Smooth muscle cell (in vitro differentiated cells): ENCODE data around the gene CYB561. TPM values are rescaled to one million over a fixed set of nuclear protein-coding genes. Genes with fewer than 3 reads are reported as not detected.

ENCODE experiments used
- DNase-seq: peaks from one replicate; lab custom pipeline; 2025; ENCODE audit not compliant: unreplicated experiment; lab: John Stamatoyannopoulos, UW
- H2AFZ ChIP-seq: fragments of 200-600 bp; sonication (generic); 2 replicates; pipeline ENCODE4 v1.6.0; 2016; ENCODE audit warnings: antibody characterized with exemption, low read depth, mild to moderate bottlenecking
- H3F3A ChIP-seq: fragments of 200-600 bp; sonication (generic); 2 replicates; pipeline ENCODE4 v1.6.0; 2017; ENCODE audit warnings: antibody characterized with exemption, low read depth
- H3K27ac ChIP-seq: fragments of 200-600 bp; sonication (generic); 2 replicates; pipeline ENCODE4 v1.5.1; 2016; ENCODE audit warnings: low read depth, mild to moderate bottlenecking
- H3K27me3 ChIP-seq: fragments of 200-600 bp; sonication (generic); 2 replicates; pipeline ENCODE4 v1.6.1; 2016; ENCODE audit warnings: low read depth, mild to moderate bottlenecking
- H3K36me3 ChIP-seq: fragments of 200-600 bp; sonication (generic); 2 replicates; pipeline ENCODE4 v1.5.1; 2016; ENCODE audit warnings: low read depth
- H3K4me1 ChIP-seq: fragments of 200-600 bp; sonication (generic); 2 replicates; pipeline ENCODE4 v1.5.1; 2016; ENCODE audit warnings: low read depth
- H3K4me2 ChIP-seq: fragments of 200-600 bp; sonication (generic); 2 replicates; pipeline ENCODE4 v1.6.0; 2016; ENCODE audit warnings: mild to moderate bottlenecking
- H3K4me3 ChIP-seq: fragments of 200-600 bp; sonication (generic); 2 replicates; pipeline ENCODE4 v1.5.1; 2016; ENCODE audit warnings: mild to moderate bottlenecking
- H3K79me2 ChIP-seq: fragments of 200-600 bp; sonication (generic); 2 replicates; pipeline ENCODE4 v1.6.0; 2016; ENCODE audit warnings: low read depth, mild to moderate bottlenecking
- H3K9ac ChIP-seq: fragments of 200-600 bp; sonication (generic); 2 replicates; pipeline ENCODE4 v1.6.0; 2016; ENCODE audit warnings: low read depth
- H3K9me3 ChIP-seq: fragments of 200-600 bp; sonication (generic); replicated peaks from 2 replicates; pipeline ENCODE4 v1.5.1; 2016; ENCODE audit warnings: low read depth
- H4K20me1 ChIP-seq: fragments of 200-600 bp; sonication (generic); 2 replicates; pipeline ENCODE4 v1.6.0; 2016; ENCODE audit warnings: low read depth
- WGBS: methylation state at CpG from one replicate; pipeline ENCODE4 v1.1.7; 2016; ENCODE audit warnings: low lambda C conversion rate; 5-methylcytosine and 5-hydroxymethylcytosine counted together
- polyA plus RNA-seq: library from polyadenylated mRNA; unstranded; fragments of >200 nt; fragmentation: Nextera tagmentation; extraction: Ambion mirVana; gene quantifications from 2 replicates; pipeline ENCODE4 v1.2.1, GENCODE V29; 2016
- total RNA-seq: library from RNA; depleted of rRNA; stranded (reverse); fragments of >200 nt; gene quantifications from 2 replicates; pipeline ENCODE4 v1.2.3, GENCODE V29; 2014
- TF ChIP-seq, protein P1 (sequence below): fragments of 200-600 bp; sonication (generic); IDR thresholded peaks from 2 replicates; pipeline ENCODE4 v1.5.1; 2017; ENCODE audit warnings: borderline replicate concordance, mild to moderate bottlenecking, antibody characterized with exemption; ENCODE audit not compliant: insufficient read depth, poor library complexity, severe bottlenecking

The CYB561 gene
- total and polyA plus RNA-seq, 2 experiments from 2014 or later: 16.5 to 24.9 TPM

DNA sequence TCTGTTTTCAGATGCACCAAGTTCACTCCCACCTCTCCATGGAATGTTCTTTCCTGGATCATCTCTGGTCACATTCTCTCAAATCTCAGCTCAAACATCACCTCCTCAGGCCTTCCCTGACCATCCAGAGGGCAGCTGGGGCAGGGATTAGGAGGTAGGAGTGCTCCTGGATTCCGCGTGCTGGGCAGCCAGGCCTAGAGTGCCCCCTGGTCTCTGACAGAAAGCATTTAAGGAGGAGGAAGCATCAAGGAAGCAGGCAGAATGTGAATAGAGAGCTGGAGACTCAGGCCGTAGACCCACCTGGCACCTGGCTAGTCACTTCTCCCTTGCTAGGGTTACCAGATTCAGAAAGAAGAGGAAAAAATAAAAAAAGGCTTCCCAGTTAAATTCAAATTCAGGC, 2.5 kb upstream of the CYB561 start:
- H3K27me3 ChIP-seq: no peaks in the 10 kb centered on the region
- H3F3A ChIP-seq: peaks cover 17% of the 10 kb centered on the region
- no peak overlapping the region for H3K4me3 ChIP-seq

DNA sequence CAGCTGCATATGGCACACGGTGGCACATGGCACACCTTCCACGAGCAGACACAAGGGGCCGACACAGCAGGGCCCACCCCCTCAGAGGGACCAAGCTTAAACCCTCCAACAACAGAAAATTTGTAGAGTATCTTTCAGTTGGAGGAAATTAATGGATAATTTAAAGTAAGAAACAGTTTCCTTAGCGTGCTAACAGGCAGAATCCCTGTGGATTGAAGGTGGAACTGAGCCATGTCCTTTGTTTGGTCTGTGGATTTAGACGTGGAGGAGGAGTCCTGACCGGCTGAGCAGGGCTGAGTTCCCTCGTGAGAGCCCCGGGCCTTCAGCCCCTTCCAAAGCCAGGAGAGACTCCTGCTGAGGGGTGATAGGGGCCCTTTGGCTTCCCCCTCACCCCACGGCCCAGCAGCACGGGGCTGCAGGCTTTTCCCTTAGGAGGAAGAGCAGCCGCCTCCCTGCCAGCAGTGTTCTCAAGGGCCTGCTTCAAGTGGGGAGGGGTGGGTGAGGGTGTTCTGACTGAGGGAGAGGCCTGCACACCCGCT, 1.4 kb upstream of the CYB561 start:
- Histone ChIP-seq H3K36me3 (no peaks in the 10 kb centered on the region), H3K27me3 (no peaks in the 10 kb centered on the region), H3K9ac (peak overlapping the region; percentile 97), H4K20me1 (peaks cover 3% of the 10 kb centered on the region), H3F3A (peaks cover 17% of the 10 kb centered on the region), H2AFZ (peak overlapping the region; percentile 40), H3K9me3 (no peaks in the 10 kb centered on the region), H3K79me2 (peaks cover 3% of the 10 kb centered on the region), H3K4me1 (peaks cover 23% of the 10 kb centered on the region), H3K4me3 (peak overlapping the region; percentile 80), H3K27ac (peak overlapping the region; percentile 96), H3K4me2 (peak overlapping the region; percentile 99)
- DNase-seq: no peak
- TF ChIP-seq, protein P1, sequence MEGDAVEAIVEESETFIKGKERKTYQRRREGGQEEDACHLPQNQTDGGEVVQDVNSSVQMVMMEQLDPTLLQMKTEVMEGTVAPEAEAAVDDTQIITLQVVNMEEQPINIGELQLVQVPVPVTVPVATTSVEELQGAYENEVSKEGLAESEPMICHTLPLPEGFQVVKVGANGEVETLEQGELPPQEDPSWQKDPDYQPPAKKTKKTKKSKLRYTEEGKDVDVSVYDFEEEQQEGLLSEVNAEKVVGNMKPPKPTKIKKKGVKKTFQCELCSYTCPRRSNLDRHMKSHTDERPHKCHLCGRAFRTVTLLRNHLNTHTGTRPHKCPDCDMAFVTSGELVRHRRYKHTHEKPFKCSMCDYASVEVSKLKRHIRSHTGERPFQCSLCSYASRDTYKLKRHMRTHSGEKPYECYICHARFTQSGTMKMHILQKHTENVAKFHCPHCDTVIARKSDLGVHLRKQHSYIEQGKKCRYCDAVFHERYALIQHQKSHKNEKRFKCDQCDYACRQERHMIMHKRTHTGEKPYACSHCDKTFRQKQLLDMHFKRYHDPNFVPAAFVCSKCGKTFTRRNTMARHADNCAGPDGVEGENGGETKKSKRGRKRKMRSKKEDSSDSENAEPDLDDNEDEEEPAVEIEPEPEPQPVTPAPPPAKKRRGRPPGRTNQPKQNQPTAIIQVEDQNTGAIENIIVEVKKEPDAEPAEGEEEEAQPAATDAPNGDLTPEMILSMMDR: no peak
- WGBS: 39% methylated on average over 12 of the region's 12 CpGs

More for the DNA sequence above, 2.5 kb upstream of the CYB561 start:
- no peak overlapping the region for H3K4me2 ChIP-seq
- TF ChIP-seq, protein P1: no peak
- H3K4me1 ChIP-seq: peaks cover 23% of the 10 kb centered on the region
- H3K36me3 ChIP-seq: no peaks in the 10 kb centered on the region
- DNase-seq: no peak
- H4K20me1 ChIP-seq: no peaks in the 10 kb centered on the region
- H2AFZ ChIP-seq: no peak overlapping the region
- no peak overlapping the region for H3K9ac ChIP-seq
- 87% methylated on average over 3 of the region's 3 CpGs for WGBS
- H3K9me3 ChIP-seq: no peaks in the 10 kb centered on the region
- H3K27ac ChIP-seq: no peak overlapping the region
- peaks cover 1% of the 10 kb centered on the region for H3K79me2 ChIP-seq

DNA sequence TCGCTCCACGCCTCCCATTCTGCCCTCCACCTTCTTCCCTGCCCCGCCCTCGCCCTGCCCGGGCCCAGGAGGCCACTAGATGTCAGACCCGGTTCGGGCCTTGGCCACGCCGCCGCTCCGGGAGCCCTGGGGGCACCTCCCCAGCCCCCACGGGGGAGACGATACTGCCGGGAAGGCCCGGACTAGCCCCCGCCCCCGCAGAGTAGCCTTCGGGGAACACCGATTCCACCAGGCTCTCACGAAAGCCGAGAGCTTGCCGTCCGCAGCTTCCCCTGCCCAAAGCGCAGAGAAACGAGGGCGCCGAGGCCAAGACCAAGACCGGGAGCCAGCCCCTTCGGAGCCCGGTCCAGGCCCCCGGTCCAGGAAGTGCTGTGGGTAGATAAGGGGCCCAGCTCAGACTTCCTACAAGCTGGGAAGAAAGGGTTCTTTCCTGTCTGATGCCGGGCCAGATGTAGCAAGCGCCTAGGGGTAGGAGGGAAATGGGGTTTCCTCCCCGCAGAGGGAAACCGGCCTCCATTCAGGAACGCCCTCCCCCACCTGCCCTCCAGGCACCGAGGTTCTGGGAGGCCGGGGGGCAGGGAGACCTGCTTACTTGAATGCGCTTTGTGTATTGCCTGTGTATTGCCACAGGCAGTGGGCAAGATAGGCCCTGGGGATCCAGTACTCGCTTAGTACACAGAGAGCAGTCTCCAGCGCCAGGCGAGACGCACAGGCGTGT, 806 bp upstream of the CYB561 start:
- Histone ChIP-seq H2AFZ (peak overlapping the region; percentile 40), H4K20me1 (peaks cover 6% of the 10 kb centered on the region), H3K4me3 (peak overlapping the region; percentile 80), H3K27ac (peak overlapping the region; percentile 96), H3K9ac (peak overlapping the region; percentile 97), H3K4me1 (peaks cover 23% of the 10 kb centered on the region), H3K9me3 (no peaks in the 10 kb centered on the region), H3K79me2 (peaks cover 3% of the 10 kb centered on the region), H3K36me3 (no peaks in the 10 kb centered on the region), H3K4me2 (peak overlapping the region; percentile 99), H3K27me3 (no peaks in the 10 kb centered on the region), H3F3A (peaks cover 17% of the 10 kb centered on the region)
- peak; percentile 48 for DNase-seq
- WGBS: 16% methylated on average over 42 of the region's 44 CpGs
- TF ChIP-seq, protein P1: no peak
